NB4 (cell line): ENCODE data around the gene ZNF425.
"Not testable (repeated sequence)": the region's sequence is repeated elsewhere in the genome, so short reads cannot be mapped to it uniquely, and the experiment has no call there.

Source experiments
- MYC ChIP-seq: IDR thresholded peaks from 2 replicates; pipeline ENCODE4 v1.6.1; 2011; ENCODE audit warnings: low read depth, low read length
- POLR2A ChIP-seq: IDR thresholded peaks from 2 replicates; pipeline ENCODE4 v1.6.1; 2011; ENCODE audit warnings: mild to moderate bottlenecking; ENCODE audit not compliant: insufficient read length; ENCODE audit errors: extremely low read depth
- TF ChIP-seq, protein P1 (sequence below): IDR thresholded peaks from one replicate; pipeline ENCODE4 v1.5.1; 2012; ENCODE audit warnings: low read depth, low read length

GRCh38 chr7:149092244-149092643, 33.9 kb downstream of the ZNF425 start:
- TF ChIP-seq, protein P1, sequence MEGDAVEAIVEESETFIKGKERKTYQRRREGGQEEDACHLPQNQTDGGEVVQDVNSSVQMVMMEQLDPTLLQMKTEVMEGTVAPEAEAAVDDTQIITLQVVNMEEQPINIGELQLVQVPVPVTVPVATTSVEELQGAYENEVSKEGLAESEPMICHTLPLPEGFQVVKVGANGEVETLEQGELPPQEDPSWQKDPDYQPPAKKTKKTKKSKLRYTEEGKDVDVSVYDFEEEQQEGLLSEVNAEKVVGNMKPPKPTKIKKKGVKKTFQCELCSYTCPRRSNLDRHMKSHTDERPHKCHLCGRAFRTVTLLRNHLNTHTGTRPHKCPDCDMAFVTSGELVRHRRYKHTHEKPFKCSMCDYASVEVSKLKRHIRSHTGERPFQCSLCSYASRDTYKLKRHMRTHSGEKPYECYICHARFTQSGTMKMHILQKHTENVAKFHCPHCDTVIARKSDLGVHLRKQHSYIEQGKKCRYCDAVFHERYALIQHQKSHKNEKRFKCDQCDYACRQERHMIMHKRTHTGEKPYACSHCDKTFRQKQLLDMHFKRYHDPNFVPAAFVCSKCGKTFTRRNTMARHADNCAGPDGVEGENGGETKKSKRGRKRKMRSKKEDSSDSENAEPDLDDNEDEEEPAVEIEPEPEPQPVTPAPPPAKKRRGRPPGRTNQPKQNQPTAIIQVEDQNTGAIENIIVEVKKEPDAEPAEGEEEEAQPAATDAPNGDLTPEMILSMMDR: not testable (repeated sequence)
- TF ChIP-seq POLR2A, MYC: not testable (repeated sequence)
